OCI-LY1 (cell line): ENCODE results near the gene ADGRD2.

Experiments
- H2AFZ ChIP-seq: fragments of 200-600 bp; sonication (generic), shearing (Covaris generic); 2 replicates; pipeline ENCODE4 v1.6.0; 2014; ENCODE audit warnings: antibody characterized with exemption, mild to moderate bottlenecking, low read length
- H3F3A ChIP-seq: fragments of 200-600 bp; sonication (generic), shearing (Covaris generic); 2 replicates; pipeline ENCODE4 v1.6.0; 2014; ENCODE audit warnings: mild to moderate bottlenecking, antibody characterized with exemption, low read length, moderate library complexity; ENCODE audit not compliant: insufficient read depth
- H3K27ac ChIP-seq: fragments of 200-600 bp; sonication (generic); 2 replicates; pipeline ENCODE4 v1.5.1; 2014; ENCODE audit warnings: low read length, mixed run types, mild to moderate bottlenecking, low read depth; ENCODE audit not compliant: poor library complexity, severe bottlenecking
- H3K27me3 ChIP-seq: fragments of 200-600 bp; sonication (generic); 2 replicates; pipeline ENCODE4 v1.6.0; 2014; ENCODE audit warnings: antibody characterized with exemption, mild to moderate bottlenecking, low read length, moderate library complexity; ENCODE audit not compliant: insufficient read depth
- H3K36me3 ChIP-seq: fragments of 200-600 bp; sonication (generic); 2 replicates; pipeline ENCODE4 v1.6.1; 2014; ENCODE audit warnings: mild to moderate bottlenecking, antibody characterized with exemption, low read length, moderate library complexity, mixed read lengths; ENCODE audit not compliant: insufficient read depth
- H3K4me1 ChIP-seq: fragments of 200-600 bp; sonication (generic); 2 replicates; pipeline ENCODE4 v1.5.1; 2014; ENCODE audit warnings: mild to moderate bottlenecking, low read length, moderate library complexity; ENCODE audit not compliant: insufficient read depth, severe bottlenecking
- H3K4me2 ChIP-seq: fragments of 200-600 bp; sonication (generic), shearing (Covaris generic); 2 replicates; pipeline ENCODE4 v1.6.1; 2014; ENCODE audit warnings: low read length
- H3K4me3 ChIP-seq: fragments of 200-600 bp; sonication (generic); 2 replicates; pipeline ENCODE4 v1.5.1; 2014; ENCODE audit warnings: low read length, low read depth, mild to moderate bottlenecking, mixed read lengths; ENCODE audit not compliant: poor library complexity, severe bottlenecking
- H3K79me2 ChIP-seq: fragments of 200-600 bp; shearing (Covaris generic); 2 replicates; pipeline ENCODE4 v1.6.1; 2016; ENCODE audit warnings: mixed run types, low read length, mixed read lengths; ENCODE audit not compliant: insufficient read depth
- H3K9ac ChIP-seq: fragments of 200-600 bp; sonication (generic), shearing (Covaris generic); 2 replicates; pipeline ENCODE4 v1.6.1; 2014; ENCODE audit warnings: mild to moderate bottlenecking, low read length, mixed read lengths
- H3K9me2 ChIP-seq: fragments of 200-600 bp; sonication (generic), shearing (Covaris generic); 2 replicates; pipeline ENCODE4 v1.6.1; 2014; ENCODE audit warnings: low read depth, mild to moderate bottlenecking, low read length, mixed read lengths
- H3K9me3 ChIP-seq: fragments of 200-600 bp; shearing (Covaris generic); 2 replicates; pipeline ENCODE4 v1.6.1; 2014; ENCODE audit warnings: low read length, mixed read lengths
- H4K20me1 ChIP-seq: fragments of 200-600 bp; sonication (generic), shearing (Covaris generic); 2 replicates; pipeline ENCODE4 v1.6.0; 2016; ENCODE audit warnings: mild to moderate bottlenecking, low read length; ENCODE audit not compliant: insufficient read depth
- EZH2 ChIP-seq: fragments of 200-600 bp; sonication (generic), shearing (Covaris generic); IDR thresholded peaks from 2 replicates; pipeline ENCODE4 v1.8.0; 2017; ENCODE audit warnings: borderline replicate concordance, mixed run types, mild to moderate bottlenecking, antibody characterized with exemption, low read length, moderate library complexity, mixed read lengths
- TF ChIP-seq, protein P1 (sequence below): fragments of 200-600 bp; sonication (generic), shearing (Covaris generic); IDR thresholded peaks from 2 replicates; pipeline ENCODE4 v1.5.1; 2017; ENCODE audit warnings: mild to moderate bottlenecking, antibody characterized with exemption, low read length, moderate library complexity, mixed read lengths

Gene ADGRD2

DNA sequence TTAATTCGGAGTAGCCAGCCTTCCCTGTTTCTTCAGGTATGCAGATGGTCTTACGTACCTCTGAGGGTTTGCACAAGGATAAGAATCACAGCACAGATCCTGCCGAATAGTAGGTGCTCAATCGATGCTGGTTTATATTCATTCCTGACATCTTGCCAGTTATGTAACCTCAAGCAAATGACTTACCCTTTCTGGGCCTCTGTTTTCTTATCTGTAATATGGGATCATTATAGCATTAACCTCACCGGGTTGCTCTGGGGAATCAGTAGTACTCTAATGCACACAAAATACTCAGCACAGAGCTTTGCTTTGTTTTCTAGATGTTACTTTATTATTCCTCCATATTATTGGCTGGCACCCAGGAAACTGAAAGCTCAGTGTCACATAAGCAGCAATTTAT is 64.6 kb downstream of the ADGRD2 start:
- H3K79me2 ChIP-seq, result no peaks in the 10 kb centered on the region
- H3K4me2 ChIP-seq, result no peak overlapping the region
- H2AFZ ChIP-seq, result no peak overlapping the region
- no peak for TF ChIP-seq EZH2
- TF ChIP-seq, protein P1, sequence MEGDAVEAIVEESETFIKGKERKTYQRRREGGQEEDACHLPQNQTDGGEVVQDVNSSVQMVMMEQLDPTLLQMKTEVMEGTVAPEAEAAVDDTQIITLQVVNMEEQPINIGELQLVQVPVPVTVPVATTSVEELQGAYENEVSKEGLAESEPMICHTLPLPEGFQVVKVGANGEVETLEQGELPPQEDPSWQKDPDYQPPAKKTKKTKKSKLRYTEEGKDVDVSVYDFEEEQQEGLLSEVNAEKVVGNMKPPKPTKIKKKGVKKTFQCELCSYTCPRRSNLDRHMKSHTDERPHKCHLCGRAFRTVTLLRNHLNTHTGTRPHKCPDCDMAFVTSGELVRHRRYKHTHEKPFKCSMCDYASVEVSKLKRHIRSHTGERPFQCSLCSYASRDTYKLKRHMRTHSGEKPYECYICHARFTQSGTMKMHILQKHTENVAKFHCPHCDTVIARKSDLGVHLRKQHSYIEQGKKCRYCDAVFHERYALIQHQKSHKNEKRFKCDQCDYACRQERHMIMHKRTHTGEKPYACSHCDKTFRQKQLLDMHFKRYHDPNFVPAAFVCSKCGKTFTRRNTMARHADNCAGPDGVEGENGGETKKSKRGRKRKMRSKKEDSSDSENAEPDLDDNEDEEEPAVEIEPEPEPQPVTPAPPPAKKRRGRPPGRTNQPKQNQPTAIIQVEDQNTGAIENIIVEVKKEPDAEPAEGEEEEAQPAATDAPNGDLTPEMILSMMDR, result no peak
- no peaks in the 10 kb centered on the region for H4K20me1 ChIP-seq
- H3K9me2 ChIP-seq, result no peaks in the 10 kb centered on the region
- H3F3A ChIP-seq, result no peaks in the 10 kb centered on the region
- H3K9me3 ChIP-seq, result no peaks in the 10 kb centered on the region
- no peak overlapping the region for H3K27ac ChIP-seq
- H3K4me3 ChIP-seq, result no peak overlapping the region
- no peaks in the 10 kb centered on the region for H3K36me3 ChIP-seq
- no peaks in the 10 kb centered on the region for H3K27me3 ChIP-seq
- H3K4me1 ChIP-seq, result no peaks in the 10 kb centered on the region
- no peak overlapping the region for H3K9ac ChIP-seq

DNA sequence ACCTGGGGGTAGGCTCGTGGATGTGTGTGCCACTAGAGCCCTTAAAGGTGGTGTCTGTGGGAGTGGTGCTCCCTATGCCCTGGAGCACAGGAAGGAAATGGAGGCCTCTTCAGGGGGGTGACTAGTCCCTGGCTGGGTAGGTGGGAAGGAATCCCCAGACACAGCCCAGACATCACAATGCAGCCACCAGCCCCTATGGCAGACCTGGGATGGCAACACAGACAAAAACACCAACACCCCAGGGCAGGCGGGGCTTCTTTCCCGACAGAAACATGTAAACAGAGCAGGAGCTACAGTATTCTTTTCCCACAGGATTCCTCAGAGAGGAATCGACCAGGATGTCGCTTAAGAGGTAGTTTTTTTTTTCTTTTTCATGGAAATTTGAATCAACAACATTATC is 67.3 kb downstream of the ADGRD2 start:
- Histone ChIP-seq H3K4me1 (no peaks in the 10 kb centered on the region), H3K4me2 (no peak overlapping the region), H4K20me1 (no peaks in the 10 kb centered on the region), H3F3A (no peaks in the 10 kb centered on the region), H3K9ac (no peak overlapping the region), H3K27me3 (no peaks in the 10 kb centered on the region), H3K27ac (no peak overlapping the region), H2AFZ (no peak overlapping the region), H3K9me3 (no peaks in the 10 kb centered on the region), H3K36me3 (no peaks in the 10 kb centered on the region; the same call in 1 of the 2 replicates), H3K4me3 (no peak overlapping the region), H3K79me2 (no peaks in the 10 kb centered on the region), H3K9me2 (no peaks in the 10 kb centered on the region)
- no peak for TF ChIP-seq EZH2
- TF ChIP-seq, protein P1, result no peak

DNA sequence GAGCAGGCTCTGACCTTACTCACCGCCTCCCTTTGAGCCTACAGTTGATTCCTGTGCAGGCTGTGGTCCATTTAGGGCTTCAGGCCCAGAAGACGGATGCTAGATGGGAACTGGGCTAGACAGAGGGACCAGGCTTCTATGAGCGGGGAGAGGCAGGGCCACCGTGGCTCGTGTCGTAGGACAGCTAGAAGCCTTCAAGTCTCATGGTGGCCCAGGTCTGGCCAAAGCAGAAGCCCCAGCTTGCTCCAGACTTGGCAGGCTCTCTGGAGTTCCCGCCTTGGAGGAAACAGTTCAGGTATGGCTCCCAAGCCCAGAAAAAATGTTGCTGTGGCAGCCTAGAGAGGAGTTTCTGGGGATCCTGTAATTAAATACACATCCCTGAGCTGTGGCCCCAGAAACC is 67.9 kb downstream of the ADGRD2 start:
- H3K4me1 ChIP-seq, result no peaks in the 10 kb centered on the region
- H3K27ac ChIP-seq, result no peak overlapping the region
- no peaks in the 10 kb centered on the region for H3K79me2 ChIP-seq
- no peak overlapping the region for H3K4me3 ChIP-seq
- H3K9me2 ChIP-seq, result no peaks in the 10 kb centered on the region
- no peaks in the 10 kb centered on the region for H3F3A ChIP-seq
- no peaks in the 10 kb centered on the region for H4K20me1 ChIP-seq
- H3K9me3 ChIP-seq, result no peaks in the 10 kb centered on the region
- H3K36me3 ChIP-seq, result no peaks in the 10 kb centered on the region; the same call in 1 of the 2 replicates
- H3K4me2 ChIP-seq, result no peak overlapping the region
- H3K27me3 ChIP-seq, result no peaks in the 10 kb centered on the region
- no peak for TF ChIP-seq EZH2
- TF ChIP-seq, protein P1, result no peak
- no peak overlapping the region for H3K9ac ChIP-seq
- H2AFZ ChIP-seq, result no peak overlapping the region
